Spleen (tissue), 13 donors: ENCODE data around the gene ADAM19. TPM values are rescaled to one million over a fixed set of nuclear protein-coding genes. Genes with fewer than 3 reads are reported as not detected.

Source experiments
- DNase-seq: peaks from one replicate; pipeline ENCODE4 v3.0.0-alpha.2; 2020
- H3K27ac ChIP-seq, 8 donors: fragments of 200-600 bp; sonication (generic) in 7 of 8; 1 replicate in 4 of 8; 2 replicates in 4 of 8; pipeline versions ENCODE4 v1.5.0 to v1.8.0; 2016 to 2021; ENCODE audit warnings: inconsistent platforms in 4 of 8, mild to moderate bottlenecking in 4 of 8, moderate library complexity in 1 of 8
- H3K27me3 ChIP-seq, 7 donors: fragments of 200-600 bp; sonication (generic) in 6 of 7; replicated peaks in 1 of 7; 1 replicate in 4 of 7; 2 replicates in 3 of 7; pipeline versions ENCODE4 v1.5.0 to v1.8.0; 2016 to 2021; ENCODE audit warnings: inconsistent platforms in 3 of 7, mild to moderate bottlenecking in 1 of 7
- H3K36me3 ChIP-seq, 6 donors: fragments of 200-600 bp; sonication (generic) in 5 of 6; 1 replicate in 4 of 6; 2 replicates in 2 of 6; pipeline versions ENCODE4 v1.5.0 to v1.8.0; 2016 to 2021; ENCODE audit warnings: inconsistent platforms in 2 of 6
- H3K4me1 ChIP-seq, 6 donors: fragments of 200-600 bp; sonication (generic) in 5 of 6; 1 replicate in 3 of 6; 2 replicates in 3 of 6; pipeline versions ENCODE4 v1.5.0 to v1.8.0; 2016 to 2021; ENCODE audit warnings: inconsistent platforms in 3 of 6
- H3K4me3 ChIP-seq, 8 donors: fragments of 200-600 bp; sonication (generic) in 7 of 8; 1 replicate in 4 of 8; 2 replicates in 4 of 8; pipeline versions ENCODE4 v1.5.0 to v1.8.0; 2016 to 2021; ENCODE audit warnings: inconsistent platforms in 4 of 8, mild to moderate bottlenecking in 4 of 8, moderate library complexity in 2 of 8
- H3K9me3 ChIP-seq, 8 donors: fragments of 200-600 bp; sonication (generic) in 7 of 8; 1 replicate in 4 of 8; 2 replicates in 4 of 8; pipeline versions ENCODE4 v1.5.0 to v1.8.0; 2016 to 2021; ENCODE audit warnings: inconsistent platforms in 4 of 8
- CTCF ChIP-seq, 11 experiments: fragments of 200-600 bp in 7 of 11; fragments of 450-650 bp in 4 of 11; sonication (generic) in 4 of 11; IDR thresholded peaks in 8 of 11; conservative IDR thresholded peaks in 3 of 11; 1 replicate in 7 of 11; 2 replicates in 4 of 11; pipeline versions ENCODE4 v1.4.0 to v1.8.0; 2016 to 2021; ENCODE audit warnings: antibody characterized with exemption in 11 of 11, inconsistent platforms in 4 of 11, mild to moderate bottlenecking in 1 of 11
- POLR2A ChIP-seq, 3 donors: fragments of 450-650 bp; IDR thresholded peaks; one replicate each; pipeline ENCODE4 v1.5.1; 2017; ENCODE audit warnings: antibody characterized with exemption in 3 of 3, mild to moderate bottlenecking in 1 of 3
- POLR2AphosphoS5 ChIP-seq, 3 donors: sonication (generic); formaldehyde crosslinking; IDR thresholded peaks; one replicate each; pipeline ENCODE4 v1.5.1; 2017; ENCODE audit warnings: antibody characterized with exemption in 3 of 3
- WGBS, 5 donors: extraction: QIAGEN DNeasy Blood & Tissue Kit in 3 of 5; methylation state at CpG; one replicate each; pipeline versions ENCODE4 v1.1.5 to v1.1.7; 2013 to 2018; 5-methylcytosine and 5-hydroxymethylcytosine counted together
- intact Hi-C: fragments of 100-400 bp; cut with DNase I; formaldehyde crosslinking; loops from one replicate; pipeline ENCODE4 v1.15.0; 2023; ENCODE audit warnings: low total_unique reads
- long read RNA-seq, 2 donors: transcript quantifications; one replicate each; lab custom pipeline, GENCODE V29; 2026
- polyA plus RNA-seq, 3 donors: library from polyadenylated mRNA; stranded (reverse); fragments of 200-250 nt; gene quantifications; one replicate each; pipeline ENCODE4 v1.2.1, GENCODE V29; 2013
- total RNA-seq, 7 donors: library from RNA; depleted of rRNA in 3 of 7; stranded (reverse); fragments of >200 nt in 3 of 7; fragmentation: NEBNext Ultra II Directional in 4 of 7; extraction: Animal tissue kit (Norgen Biotek cat#: 25700) in 4 of 7; gene quantifications; one replicate each; pipeline versions ENCODE4 v1.1.0 to v1.2.1, GENCODE V29; 2016 to 2021
- donor health status: healthy with polysubstance abuse.
- donor health status: DM: no; HTN: no; CAD: no; lungs with moderate emphysema.
- donor health status: DM: no; HTN: no; CAD: no.
- donor health status: Bipolar disorder and iron deficiency.
- donor health status: healthy.
- donor health status: DM: no; HTN: no; CAD: no.
- donor health status: DM: yes; HTN: yes; CAD: no.

The ADAM19 gene, protein sequence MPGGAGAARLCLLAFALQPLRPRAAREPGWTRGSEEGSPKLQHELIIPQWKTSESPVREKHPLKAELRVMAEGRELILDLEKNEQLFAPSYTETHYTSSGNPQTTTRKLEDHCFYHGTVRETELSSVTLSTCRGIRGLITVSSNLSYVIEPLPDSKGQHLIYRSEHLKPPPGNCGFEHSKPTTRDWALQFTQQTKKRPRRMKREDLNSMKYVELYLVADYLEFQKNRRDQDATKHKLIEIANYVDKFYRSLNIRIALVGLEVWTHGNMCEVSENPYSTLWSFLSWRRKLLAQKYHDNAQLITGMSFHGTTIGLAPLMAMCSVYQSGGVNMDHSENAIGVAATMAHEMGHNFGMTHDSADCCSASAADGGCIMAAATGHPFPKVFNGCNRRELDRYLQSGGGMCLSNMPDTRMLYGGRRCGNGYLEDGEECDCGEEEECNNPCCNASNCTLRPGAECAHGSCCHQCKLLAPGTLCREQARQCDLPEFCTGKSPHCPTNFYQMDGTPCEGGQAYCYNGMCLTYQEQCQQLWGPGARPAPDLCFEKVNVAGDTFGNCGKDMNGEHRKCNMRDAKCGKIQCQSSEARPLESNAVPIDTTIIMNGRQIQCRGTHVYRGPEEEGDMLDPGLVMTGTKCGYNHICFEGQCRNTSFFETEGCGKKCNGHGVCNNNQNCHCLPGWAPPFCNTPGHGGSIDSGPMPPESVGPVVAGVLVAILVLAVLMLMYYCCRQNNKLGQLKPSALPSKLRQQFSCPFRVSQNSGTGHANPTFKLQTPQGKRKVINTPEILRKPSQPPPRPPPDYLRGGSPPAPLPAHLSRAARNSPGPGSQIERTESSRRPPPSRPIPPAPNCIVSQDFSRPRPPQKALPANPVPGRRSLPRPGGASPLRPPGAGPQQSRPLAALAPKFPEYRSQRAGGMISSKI
- total RNA-seq (10 to 100 TPM; 45.8 to 71.1 (median 52.9) TPM), polyA plus RNA-seq (10 to 100 TPM; 10.9 to 13.0 (median 11.5) TPM)
- long read RNA-seq, donor 1 = 0 reads
- long read RNA-seq, donor 2, full-length matches to known transcripts = 3 of 14 reads
- long read RNA-seq, donor 2, partial matches to known transcripts = 11 of 14 reads
- long read RNA-seq, donor 2, other reads (novel, unspliced or antisense) = 0 of 14 reads

DNA sequence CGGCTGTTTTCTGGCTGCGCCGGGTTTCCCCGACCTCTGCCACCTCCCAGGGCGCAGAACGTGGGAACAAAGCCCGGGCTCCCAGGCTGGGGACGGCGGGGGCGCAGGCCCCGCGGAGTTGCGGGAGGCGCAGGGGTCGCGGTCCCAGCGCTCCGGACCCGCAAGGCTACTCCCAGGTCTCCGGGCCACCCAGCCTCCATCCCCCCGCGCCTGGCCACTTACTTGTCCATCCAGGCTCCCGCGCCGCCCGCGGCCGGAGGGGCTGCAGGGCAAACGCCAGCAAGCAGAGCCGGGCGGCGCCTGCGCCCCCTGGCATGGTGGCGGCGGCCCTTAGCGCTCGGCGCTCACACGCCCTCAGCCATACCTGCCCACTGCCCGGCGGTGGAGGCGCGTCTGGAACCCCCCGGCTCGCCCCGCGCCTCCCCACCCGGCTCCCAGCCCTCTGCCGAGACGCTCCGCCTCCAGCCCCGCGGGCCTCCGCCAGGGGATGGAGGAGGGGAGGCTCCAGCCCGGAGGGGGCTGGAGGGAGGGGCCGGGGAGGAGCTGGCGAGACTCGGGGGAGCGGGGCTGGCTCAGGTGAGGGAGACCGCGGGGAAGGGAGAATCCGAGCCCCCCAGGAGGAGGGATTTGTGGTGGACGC, at the start of gene ADAM19:
Gene ADAM19, minus strand, starts transcription at position 395 of the 640 bp plus-strand sequence. Its CDS starts 79 bp downstream, at position 316.
- DNase-seq = peak; percentile 92
- no peaks in the 10 kb centered on the region for H3K9me3 ChIP-seq
- intact Hi-C loops = no loop called here
- peaks cover 0 to 4% (median 0%) of the 10 kb centered on the region in 6 donors for H3K36me3 ChIP-seq
- H3K27me3 ChIP-seq = peaks cover 0 to 11% (median 0%) of the 10 kb centered on the region in 7 donors
- TF ChIP-seq POLR2A (IDR thresholded peaks at IDR 0.05) (peak in 2 of 3 donors; percentile 7 to 45), POLR2AphosphoS5 (IDR thresholded peaks at IDR 0.05) (peak; percentile 78 to 87 (median 86)), CTCF (IDR thresholded peaks at IDR 0.05 in 8 of 11, conservative IDR thresholded peaks at IDR 0.05 in 3 of 11) (peak in 8 of 11 experiments; percentile 28 to 54 (median 38))
- 0 to 1% (median 0%) methylated on average over 21 to 63 of the region's 63 CpGs for WGBS, 5 donors
- H3K4me3 ChIP-seq = peak within 1 kb of the TSS; percentile 55 to 90 (median 82)
- peak within 1 kb of the TSS; percentile 78 to 95 (median 91) for H3K27ac ChIP-seq
- H3K4me1 ChIP-seq = peaks cover 20 to 68% (median 52%) of the 10 kb centered on the region in 6 donors

- WGBS, 5 donors = 59 to 68% (median 64%) methylated on average over 2 of the region's 2 CpGs
- H3K4me3 ChIP-seq = no peak overlapping the region
- H3K36me3 ChIP-seq = no peaks in the 10 kb centered on the region
- H3K4me1 ChIP-seq = no peaks in the 10 kb centered on the region
- no peak overlapping the region for H3K27ac ChIP-seq
- H3K9me3 ChIP-seq = peaks cover 0 to 3% (median 0%) of the 10 kb centered on the region in 8 donors
- intact Hi-C loops = no loop called here
- TF ChIP-seq POLR2A (IDR thresholded peaks at IDR 0.05) (no peak), CTCF (IDR thresholded peaks at IDR 0.05 in 8 of 11, conservative IDR thresholded peaks at IDR 0.05 in 3 of 11) (no peak), POLR2AphosphoS5 (IDR thresholded peaks at IDR 0.05) (no peak)
- H3K27me3 ChIP-seq = no peaks in the 10 kb centered on the region
- no peak for DNase-seq
These were observed 48.6 kb upstream of the ADAM19 start for GRCh38 chr5:157624144-157624543.

- Histone ChIP-seq H3K27me3 (no peaks in the 10 kb centered on the region), H3K9me3 (peaks cover 0 to 3% (median 0%) of the 10 kb centered on the region in 8 donors), H3K36me3 (no peaks in the 10 kb centered on the region), H3K4me1 (no peaks in the 10 kb centered on the region), H3K27ac (no peak overlapping the region), H3K4me3 (no peak overlapping the region)
- no peak for DNase-seq
- TF ChIP-seq POLR2A (IDR thresholded peaks at IDR 0.05) = no peak
- no peak for TF ChIP-seq POLR2AphosphoS5 (IDR thresholded peaks at IDR 0.05)
- TF ChIP-seq CTCF (IDR thresholded peaks at IDR 0.05 in 8 of 11, conservative IDR thresholded peaks at IDR 0.05 in 3 of 11) = no peak
- intact Hi-C loops = no loop called here
These were observed 45.2 kb upstream of the ADAM19 start for GRCh38 chr5:157620776-157621175.
